Ishikawa (cell line): ENCODE data around the gene SERPINB11.

Experiments
- CEBPB ChIP-seq: IDR thresholded peaks from 2 replicates; pipeline ENCODE4 v1.6.1; 2012
- CREB1 ChIP-seq: IDR thresholded peaks from 2 replicates; pipeline ENCODE4 v1.6.1; 2012; ENCODE audit warnings: low read depth
- EGR1 ChIP-seq: IDR thresholded peaks from 2 replicates; pipeline ENCODE4 v1.6.1; 2012
- EP300 ChIP-seq: IDR thresholded peaks from 2 replicates; pipeline ENCODE4 v1.6.1; 2012; ENCODE audit warnings: borderline replicate concordance
- MAX ChIP-seq: IDR thresholded peaks from 2 replicates; pipeline ENCODE4 v1.6.1; 2012
- RAD21 ChIP-seq: IDR thresholded peaks from 2 replicates; pipeline ENCODE4 v1.6.1; 2012; ENCODE audit warnings: low read depth
- REST ChIP-seq: IDR thresholded peaks from 2 replicates; pipeline ENCODE4 v1.6.1; 2012; ENCODE audit warnings: low read depth, mild to moderate bottlenecking
- TAF1 ChIP-seq: IDR thresholded peaks from 2 replicates; pipeline ENCODE4 v1.6.1; 2012; ENCODE audit warnings: low read depth, mild to moderate bottlenecking
- TCF12 ChIP-seq: IDR thresholded peaks from 2 replicates; pipeline ENCODE4 v1.6.1; 2012; ENCODE audit warnings: low read depth
- YY1 ChIP-seq: IDR thresholded peaks from 2 replicates; pipeline ENCODE4 v1.6.1; 2012; ENCODE audit warnings: low read depth
- ZBTB7A ChIP-seq: IDR thresholded peaks from 2 replicates; pipeline ENCODE4 v1.6.1; 2012; ENCODE audit warnings: low read depth

GRCh38 chr18:63753676-63754075, 50.9 kb downstream of the SERPINB11 start:
- TF ChIP-seq CREB1, result no peak
- no peak for TF ChIP-seq REST
- TF ChIP-seq EP300, result no peak
- TF ChIP-seq CEBPB, result no peak
- no peak for TF ChIP-seq TAF1
- no peak for TF ChIP-seq RAD21
- no peak for TF ChIP-seq MAX
- no peak for TF ChIP-seq EGR1
- TF ChIP-seq YY1, result no peak
- TF ChIP-seq ZBTB7A, result no peak
- no peak for TF ChIP-seq TCF12
